Measurements from ENCODE around the gene INSC.

INSC gene

GRCh38 chr11:15233371-15234165 is 118.8 kb downstream of the INSC start:
- Histone ChIP-seq H3K9me3 (ENCODE audit: low read length) (no peaks in the 10 kb centered on the region), H3K4me2 (ENCODE audit: low read length) (no peak overlapping the region), H3K36me3 (ENCODE audit: insufficient read depth, low read length) (no peaks in the 10 kb centered on the region), H2AFZ (ENCODE audit: low read length) (no peak overlapping the region), H3K79me2 (ENCODE audit: insufficient read depth, low read length) (no peaks in the 10 kb centered on the region), H3K9ac (ENCODE audit: low read length) (no peak overlapping the region), H3F3A (ENCODE audit: insufficient read depth, low read length) (no peaks in the 10 kb centered on the region), H3K9me2 (ENCODE audit: low read depth, low read length) (no peaks in the 10 kb centered on the region), H3K4me3 (ENCODE audit: low read depth, low read length, poor library complexity, severe bottlenecking) (no peak overlapping the region), H3K27me3 (ENCODE audit: insufficient read depth, low read length) (no peaks in the 10 kb centered on the region), H3K4me1 (ENCODE audit: insufficient read depth, low read length, severe bottlenecking) (no peaks in the 10 kb centered on the region), H4K20me1 (ENCODE audit: insufficient read depth, low read length) (no peaks in the 10 kb centered on the region), H3K27ac (ENCODE audit: low read depth, low read length, poor library complexity, severe bottlenecking) (no peak overlapping the region)
- TF ChIP-seq CTCF (IDR thresholded peaks at IDR 0.05; ENCODE audit: low read length) (no peak), EZH2 (IDR thresholded peaks at IDR 0.05; ENCODE audit: borderline replicate concordance, low read length) (no peak)

- Histone ChIP-seq H3K27me3 (ENCODE audit: insufficient read depth, low read length) (no peaks in the 10 kb centered on the region), H3K9me2 (ENCODE audit: low read depth, low read length) (no peaks in the 10 kb centered on the region), H3K79me2 (ENCODE audit: insufficient read depth, low read length) (no peaks in the 10 kb centered on the region), H3K4me1 (ENCODE audit: insufficient read depth, low read length, severe bottlenecking) (no peaks in the 10 kb centered on the region), H3K4me2 (ENCODE audit: low read length) (no peak overlapping the region), H2AFZ (ENCODE audit: low read length) (no peak overlapping the region), H4K20me1 (ENCODE audit: insufficient read depth, low read length) (no peaks in the 10 kb centered on the region), H3K36me3 (ENCODE audit: insufficient read depth, low read length) (no peaks in the 10 kb centered on the region), H3K27ac (ENCODE audit: low read depth, low read length, poor library complexity, severe bottlenecking) (no peak overlapping the region), H3F3A (ENCODE audit: insufficient read depth, low read length) (no peaks in the 10 kb centered on the region), H3K9me3 (ENCODE audit: low read length) (no peaks in the 10 kb centered on the region), H3K4me3 (ENCODE audit: low read depth, low read length, poor library complexity, severe bottlenecking) (no peak overlapping the region), H3K9ac (ENCODE audit: low read length) (no peak overlapping the region)
- TF ChIP-seq EZH2 (IDR thresholded peaks at IDR 0.05; ENCODE audit: borderline replicate concordance, low read length) = no peak
- TF ChIP-seq CTCF (IDR thresholded peaks at IDR 0.05; ENCODE audit: low read length) = no peak
These were observed 120.1 kb downstream of the INSC start for GRCh38 chr11:15234796-15235195.

- TF ChIP-seq EZH2 (IDR thresholded peaks at IDR 0.05; ENCODE audit: borderline replicate concordance, low read length) (no peak), CTCF (IDR thresholded peaks at IDR 0.05; ENCODE audit: low read length) (no peak)
- H3K9me2 ChIP-seq (ENCODE audit: low read depth, low read length) = no peaks in the 10 kb centered on the region
- no peaks in the 10 kb centered on the region for H4K20me1 ChIP-seq (ENCODE audit: insufficient read depth, low read length)
- no peaks in the 10 kb centered on the region for H3K4me1 ChIP-seq (ENCODE audit: insufficient read depth, low read length, severe bottlenecking)
- no peak overlapping the region for H3K4me2 ChIP-seq (ENCODE audit: low read length)
- no peaks in the 10 kb centered on the region for H3K79me2 ChIP-seq (ENCODE audit: insufficient read depth, low read length)
- no peaks in the 10 kb centered on the region for H3K27me3 ChIP-seq (ENCODE audit: insufficient read depth, low read length)
- H3F3A ChIP-seq (ENCODE audit: insufficient read depth, low read length) = no peaks in the 10 kb centered on the region
- H2AFZ ChIP-seq (ENCODE audit: low read length) = no peak overlapping the region
- H3K27ac ChIP-seq (ENCODE audit: low read depth, low read length, poor library complexity, severe bottlenecking) = no peak overlapping the region
- H3K9ac ChIP-seq (ENCODE audit: low read length) = no peak overlapping the region
- no peaks in the 10 kb centered on the region for H3K9me3 ChIP-seq (ENCODE audit: low read length)
- H3K36me3 ChIP-seq (ENCODE audit: insufficient read depth, low read length) = no peaks in the 10 kb centered on the region
- H3K4me3 ChIP-seq (ENCODE audit: low read depth, low read length, poor library complexity, severe bottlenecking) = no peak overlapping the region
These were observed 121.8 kb downstream of the INSC start for GRCh38 chr11:15236559-15236958.

Measured in OCI-LY1 (cell line).